Activated T-cell treated with anti-CD3 and anti-CD28 coated beads for 4 hours (primary cell): ENCODE measurements around the gene C20orf96.
"Not testable (repeated sequence)": the region's sequence is repeated elsewhere in the genome, so short reads cannot be mapped to it uniquely, and the experiment has no call there.

Experiments
- DNase-seq: peaks from one replicate; pipeline ENCODE4 v3.0.0-alpha.2; 2020

Gene C20orf96

GRCh38 chr20:290084-290831 lies at the start of gene C20orf96:
Gene C20orf96 (minus strand): TSS chr20:290750. CDS start chr20:290610, 140 bp downstream.
- DNase-seq = peak; percentile 80

- DNase-seq = not testable (repeated sequence)
Measured at GRCh38 chr20:336040-336439, 45.5 kb upstream of the C20orf96 start.

GRCh38 chr20:334578-334977 lies 44.0 kb upstream of the C20orf96 start:
- no peak for DNase-seq

- DNase-seq = peak; percentile 47
Measured at GRCh38 chr20:330233-331149, 39.9 kb upstream of the C20orf96 start.

- DNase-seq = no peak
Measured at GRCh38 chr20:329851-330232, 39.3 kb upstream of the C20orf96 start.

- no peak for DNase-seq
Measured at GRCh38 chr20:328975-329695, 38.6 kb upstream of the C20orf96 start.

GRCh38 chr20:328027-328974 lies 37.8 kb upstream of the C20orf96 start:
- no peak for DNase-seq

- DNase-seq = peak; percentile 58
Measured at GRCh38 chr20:327186-328026, 36.9 kb upstream of the C20orf96 start.

GRCh38 chr20:326645-327185 lies 36.2 kb upstream of the C20orf96 start:
- no peak for DNase-seq

- DNase-seq = peak; percentile 29
Measured at GRCh38 chr20:325889-326644, 35.5 kb upstream of the C20orf96 start.

GRCh38 chr20:325045-325888 lies 34.7 kb upstream of the C20orf96 start, which contains the start of gene SOX12:
Gene SOX12 (plus strand): TSS chr20:325552. CDS start chr20:325925, 373 bp downstream.
- peak; percentile 97 for DNase-seq

GRCh38 chr20:324177-325044 lies 33.9 kb upstream of the C20orf96 start:
- DNase-seq = peak; percentile 92

- DNase-seq = no peak
Measured at GRCh38 chr20:316316-317068, 25.9 kb upstream of the C20orf96 start.

- no peak for DNase-seq
Measured at GRCh38 chr20:313948-314347, 23.4 kb upstream of the C20orf96 start.

GRCh38 chr20:313402-313801 lies 22.9 kb upstream of the C20orf96 start:
- no peak for DNase-seq

GRCh38 chr20:312866-313265 lies 22.3 kb upstream of the C20orf96 start:
- no peak for DNase-seq

- no peak for DNase-seq
Measured at GRCh38 chr20:312067-312466, 21.5 kb upstream of the C20orf96 start.
